Neural cell (in vitro differentiated cells): ENCODE data around the gene GUCD1. TPM values are rescaled to one million over a fixed set of nuclear protein-coding genes. Genes with fewer than 3 reads are reported as not detected.

ENCODE experiments used
- H2AFZ ChIP-seq: fragments of 200-600, 300-800 bp; sonication (generic), shearing (Covaris generic); 2 replicates; pipeline ENCODE4 v1.6.0; 2014; ENCODE audit warnings: low read depth, mild to moderate bottlenecking, antibody characterized with exemption, low read length, moderate library complexity
- H3F3A ChIP-seq: fragments of 200-600 bp; shearing (Covaris generic); 2 replicates; pipeline ENCODE4 v1.6.1; 2016; ENCODE audit warnings: mild to moderate bottlenecking, moderate library complexity, mixed read lengths, antibody characterized with exemption, low read length; ENCODE audit not compliant: insufficient read depth, poor library complexity, severe bottlenecking
- H3K27ac ChIP-seq: fragments of 200-600, 300-800 bp; sonication (generic), shearing (Covaris generic); 2 replicates; pipeline ENCODE4 v1.5.1; 2014; ENCODE audit warnings: mild to moderate bottlenecking, low read length, moderate library complexity
- H3K27me3 ChIP-seq: fragments of 300-800, 200-600 bp; sonication (generic), shearing (Covaris generic); 2 replicates; pipeline ENCODE4 v1.6.0; 2014; ENCODE audit warnings: mild to moderate bottlenecking, low read depth, low read length, moderate library complexity; ENCODE audit not compliant: insufficient read depth
- H3K36me3 ChIP-seq: fragments of 300-800, 200-600 bp; sonication (generic), shearing (Covaris generic); 2 replicates; pipeline ENCODE4 v1.5.1; 2014; ENCODE audit warnings: mild to moderate bottlenecking, antibody characterized with exemption, low read length, moderate library complexity; ENCODE audit not compliant: insufficient read depth
- H3K4me2 ChIP-seq: fragments of 300-800, 200-600 bp; sonication (generic), shearing (Covaris generic); 2 replicates; pipeline ENCODE4 v1.6.0; 2014; ENCODE audit warnings: mild to moderate bottlenecking, low read length
- H3K4me3 ChIP-seq: fragments of 300-800, 200-600 bp; sonication (generic), shearing (Covaris generic); 2 replicates; pipeline ENCODE4 v1.5.1; 2014; ENCODE audit warnings: mild to moderate bottlenecking, low read length, moderate library complexity
- H3K79me2 ChIP-seq: fragments of 200-600 bp; shearing (Covaris generic); replicated peaks from 2 replicates; pipeline ENCODE4 v1.6.0; 2014; ENCODE audit warnings: mild to moderate bottlenecking, low read length, moderate library complexity; ENCODE audit not compliant: insufficient read depth
- H3K9ac ChIP-seq: fragments of 300-800, 200-600 bp; sonication (generic), shearing (Covaris generic); 2 replicates; pipeline ENCODE4 v1.6.1; 2016; ENCODE audit warnings: mild to moderate bottlenecking, low read length, mixed read lengths
- H3K9me2 ChIP-seq: fragments of 200-600 bp; shearing (Covaris generic); 2 replicates; pipeline ENCODE4 v1.6.1; 2016; ENCODE audit warnings: mild to moderate bottlenecking, low read length, mixed read lengths; ENCODE audit not compliant: insufficient read depth
- H3K9me3 ChIP-seq: fragments of 200-600, 300-800 bp; sonication (generic), shearing (Covaris generic); 2 replicates; pipeline ENCODE4 v1.6.1; 2016; ENCODE audit warnings: mild to moderate bottlenecking, mixed run types, low read length, moderate library complexity, mixed read lengths
- H4K20me1 ChIP-seq: fragments of 200-600 bp; shearing (Covaris generic); 2 replicates; pipeline ENCODE4 v1.6.1; 2016; ENCODE audit warnings: mild to moderate bottlenecking, mixed run types; ENCODE audit not compliant: insufficient read depth
- EP300 ChIP-seq: fragments of 450-650 bp; conservative IDR thresholded peaks from 2 replicates; pipeline ENCODE4 v1.6.1; 2014; ENCODE audit warnings: antibody characterized with exemption, mild to moderate bottlenecking, moderate library complexity; ENCODE audit not compliant: poor library complexity, severe bottlenecking
- EZH2 ChIP-seq: fragments of 200-600, 300-800 bp; shearing (Covaris generic), sonication (generic); IDR thresholded peaks from 2 replicates; pipeline ENCODE4 v1.6.1; 2014; ENCODE audit warnings: antibody characterized with exemption, low read length, borderline replicate concordance, mild to moderate bottlenecking; ENCODE audit not compliant: insufficient read depth, poor library complexity, severe bottlenecking
- MXI1 ChIP-seq: fragments of 450-650 bp; conservative IDR thresholded peaks from 2 replicates; pipeline ENCODE4 v1.6.1; 2014; ENCODE audit warnings: antibody characterized with exemption, mild to moderate bottlenecking; ENCODE audit not compliant: poor library complexity, severe bottlenecking
- POLR2AphosphoS5 ChIP-seq: IDR thresholded peaks from 2 replicates; pipeline ENCODE4 v1.6.1; 2012
- RAD21 ChIP-seq: fragments of 450-650 bp; conservative IDR thresholded peaks from 2 replicates; pipeline ENCODE4 v1.6.1; 2014; ENCODE audit warnings: antibody characterized with exemption, mild to moderate bottlenecking, moderate library complexity
- SMC3 ChIP-seq: fragments of 450-650 bp; conservative IDR thresholded peaks from 2 replicates; pipeline ENCODE4 v1.6.1; 2014; ENCODE audit warnings: antibody characterized with exemption, mild to moderate bottlenecking, moderate library complexity; ENCODE audit not compliant: poor library complexity
- TAF1 ChIP-seq: IDR thresholded peaks from 2 replicates; pipeline ENCODE4 v1.6.1; 2012; ENCODE audit warnings: low read depth
- polyA plus RNA-seq: library from polyadenylated mRNA; depleted of rRNA; stranded (reverse); fragments of >200 nt; gene quantifications from 2 replicates; pipeline ENCODE4 v1.2.3, GENCODE V29; 2014
- TF ChIP-seq, protein P1 (sequence below): IDR thresholded peaks from 2 replicates; pipeline ENCODE4 v1.6.1; 2012; ENCODE audit warnings: borderline replicate concordance
- TF ChIP-seq, protein P2 (sequence below): fragments of 450-650 bp; IDR thresholded peaks from 2 replicates; pipeline ENCODE4 v1.5.1; 2014; ENCODE audit warnings: antibody characterized with exemption, mild to moderate bottlenecking, moderate library complexity; ENCODE audit not compliant: poor library complexity, severe bottlenecking

Gene GUCD1
- polyA plus RNA-seq, 1 donor from 2014 or later, result 32.6 TPM

DNA sequence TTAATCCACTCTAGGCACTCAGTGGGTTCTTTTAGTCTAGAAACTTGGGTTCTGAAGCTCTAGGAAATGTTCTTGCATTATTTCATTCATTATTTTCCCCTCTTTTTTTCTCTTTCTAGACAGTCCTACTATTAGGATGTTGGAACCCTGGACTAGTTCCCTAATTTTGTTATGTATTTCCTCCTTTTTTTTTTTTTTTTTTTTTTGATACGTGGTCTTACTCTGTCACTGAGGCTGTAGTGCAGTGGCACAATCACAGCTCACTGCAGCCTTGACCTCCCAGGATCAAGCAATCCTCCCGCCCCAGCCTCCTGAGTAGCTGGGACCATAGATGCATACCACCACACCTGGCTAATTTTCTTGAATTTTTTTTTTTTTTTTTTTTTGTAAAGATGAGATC lies 50.4 kb downstream of the GUCD1 start:
- no peak for TF ChIP-seq TAF1
- TF ChIP-seq EZH2, result no peak
- no peak for TF ChIP-seq MXI1
- no peak for TF ChIP-seq EP300
- TF ChIP-seq RAD21, result no peak
- no peak for TF ChIP-seq SMC3
- TF ChIP-seq POLR2AphosphoS5, result no peak
- TF ChIP-seq, protein P1, sequence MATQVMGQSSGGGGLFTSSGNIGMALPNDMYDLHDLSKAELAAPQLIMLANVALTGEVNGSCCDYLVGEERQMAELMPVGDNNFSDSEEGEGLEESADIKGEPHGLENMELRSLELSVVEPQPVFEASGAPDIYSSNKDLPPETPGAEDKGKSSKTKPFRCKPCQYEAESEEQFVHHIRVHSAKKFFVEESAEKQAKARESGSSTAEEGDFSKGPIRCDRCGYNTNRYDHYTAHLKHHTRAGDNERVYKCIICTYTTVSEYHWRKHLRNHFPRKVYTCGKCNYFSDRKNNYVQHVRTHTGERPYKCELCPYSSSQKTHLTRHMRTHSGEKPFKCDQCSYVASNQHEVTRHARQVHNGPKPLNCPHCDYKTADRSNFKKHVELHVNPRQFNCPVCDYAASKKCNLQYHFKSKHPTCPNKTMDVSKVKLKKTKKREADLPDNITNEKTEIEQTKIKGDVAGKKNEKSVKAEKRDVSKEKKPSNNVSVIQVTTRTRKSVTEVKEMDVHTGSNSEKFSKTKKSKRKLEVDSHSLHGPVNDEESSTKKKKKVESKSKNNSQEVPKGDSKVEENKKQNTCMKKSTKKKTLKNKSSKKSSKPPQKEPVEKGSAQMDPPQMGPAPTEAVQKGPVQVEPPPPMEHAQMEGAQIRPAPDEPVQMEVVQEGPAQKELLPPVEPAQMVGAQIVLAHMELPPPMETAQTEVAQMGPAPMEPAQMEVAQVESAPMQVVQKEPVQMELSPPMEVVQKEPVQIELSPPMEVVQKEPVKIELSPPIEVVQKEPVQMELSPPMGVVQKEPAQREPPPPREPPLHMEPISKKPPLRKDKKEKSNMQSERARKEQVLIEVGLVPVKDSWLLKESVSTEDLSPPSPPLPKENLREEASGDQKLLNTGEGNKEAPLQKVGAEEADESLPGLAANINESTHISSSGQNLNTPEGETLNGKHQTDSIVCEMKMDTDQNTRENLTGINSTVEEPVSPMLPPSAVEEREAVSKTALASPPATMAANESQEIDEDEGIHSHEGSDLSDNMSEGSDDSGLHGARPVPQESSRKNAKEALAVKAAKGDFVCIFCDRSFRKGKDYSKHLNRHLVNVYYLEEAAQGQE, result no peak
- TF ChIP-seq, protein P2, sequence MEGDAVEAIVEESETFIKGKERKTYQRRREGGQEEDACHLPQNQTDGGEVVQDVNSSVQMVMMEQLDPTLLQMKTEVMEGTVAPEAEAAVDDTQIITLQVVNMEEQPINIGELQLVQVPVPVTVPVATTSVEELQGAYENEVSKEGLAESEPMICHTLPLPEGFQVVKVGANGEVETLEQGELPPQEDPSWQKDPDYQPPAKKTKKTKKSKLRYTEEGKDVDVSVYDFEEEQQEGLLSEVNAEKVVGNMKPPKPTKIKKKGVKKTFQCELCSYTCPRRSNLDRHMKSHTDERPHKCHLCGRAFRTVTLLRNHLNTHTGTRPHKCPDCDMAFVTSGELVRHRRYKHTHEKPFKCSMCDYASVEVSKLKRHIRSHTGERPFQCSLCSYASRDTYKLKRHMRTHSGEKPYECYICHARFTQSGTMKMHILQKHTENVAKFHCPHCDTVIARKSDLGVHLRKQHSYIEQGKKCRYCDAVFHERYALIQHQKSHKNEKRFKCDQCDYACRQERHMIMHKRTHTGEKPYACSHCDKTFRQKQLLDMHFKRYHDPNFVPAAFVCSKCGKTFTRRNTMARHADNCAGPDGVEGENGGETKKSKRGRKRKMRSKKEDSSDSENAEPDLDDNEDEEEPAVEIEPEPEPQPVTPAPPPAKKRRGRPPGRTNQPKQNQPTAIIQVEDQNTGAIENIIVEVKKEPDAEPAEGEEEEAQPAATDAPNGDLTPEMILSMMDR, result no peak
- no peak overlapping the region for H3K4me3 ChIP-seq
- no peaks in the 10 kb centered on the region for H3K79me2 ChIP-seq
- H3K36me3 ChIP-seq, result no peaks in the 10 kb centered on the region
- H3K27me3 ChIP-seq, result no peaks in the 10 kb centered on the region
- no peaks in the 10 kb centered on the region for H3F3A ChIP-seq
- H2AFZ ChIP-seq, result no peak overlapping the region
- H3K27ac ChIP-seq, result no peak overlapping the region
- H3K4me2 ChIP-seq, result no peak overlapping the region
- no peaks in the 10 kb centered on the region for H3K9me3 ChIP-seq
- H3K9me2 ChIP-seq, result no peaks in the 10 kb centered on the region
- H3K9ac ChIP-seq, result no peak overlapping the region
- no peaks in the 10 kb centered on the region for H4K20me1 ChIP-seq

DNA sequence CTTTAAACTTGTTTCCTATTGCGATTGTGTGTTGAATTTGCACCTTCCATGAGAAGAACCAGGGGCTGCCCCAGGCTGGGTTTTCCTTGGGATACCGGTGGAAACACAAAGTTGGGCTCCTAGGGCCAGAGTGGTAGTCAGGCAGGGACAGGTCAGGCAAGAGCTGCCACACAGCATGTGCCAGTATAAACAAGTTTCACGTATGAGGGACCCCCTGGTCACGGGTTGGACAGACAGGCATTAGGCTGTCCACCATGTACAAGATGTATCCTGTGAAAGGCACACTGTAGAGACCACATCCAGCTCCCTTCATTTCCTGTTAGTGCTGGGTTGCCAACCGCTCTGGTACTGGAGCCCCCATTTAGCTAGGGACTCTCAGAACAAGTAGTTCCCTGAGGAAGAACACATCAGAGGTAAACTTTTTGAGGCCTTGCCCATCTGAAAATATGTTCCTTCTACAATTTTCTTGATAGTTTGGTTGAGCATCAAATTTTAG lies 51.0 kb downstream of the GUCD1 start:
- no peaks in the 10 kb centered on the region for H3K36me3 ChIP-seq
- no peak overlapping the region for H3K4me3 ChIP-seq
- TF ChIP-seq POLR2AphosphoS5, result no peak
- no peak for TF ChIP-seq EP300
- no peak for TF ChIP-seq TAF1
- TF ChIP-seq EZH2, result no peak
- TF ChIP-seq, protein P2, result no peak
- TF ChIP-seq, protein P1, result no peak
- TF ChIP-seq RAD21, result no peak
- TF ChIP-seq SMC3, result no peak
- no peak for TF ChIP-seq MXI1
- H3K27me3 ChIP-seq, result no peaks in the 10 kb centered on the region
- no peaks in the 10 kb centered on the region for H4K20me1 ChIP-seq
- H2AFZ ChIP-seq, result no peak overlapping the region
- H3F3A ChIP-seq, result no peaks in the 10 kb centered on the region
- H3K9me2 ChIP-seq, result no peaks in the 10 kb centered on the region
- H3K27ac ChIP-seq, result no peak overlapping the region
- H3K79me2 ChIP-seq, result no peaks in the 10 kb centered on the region
- no peak overlapping the region for H3K4me2 ChIP-seq
- no peaks in the 10 kb centered on the region for H3K9me3 ChIP-seq
- H3K9ac ChIP-seq, result no peak overlapping the region
